ENCODE data around the gene ARHGEF25. TPM values are rescaled to one million over a fixed set of nuclear protein-coding genes. Genes with fewer than 3 reads are reported as not detected.
A peak's percentile ranks its signal among the peaks of the same experiment; 100 is the strongest.
"Not testable (repeated sequence)": the region's sequence is repeated elsewhere in the genome, so short reads cannot be mapped to it uniquely, and the experiment has no call there.

ARHGEF25 gene
- total RNA-seq, 1 experiment from 2014 or later: 2.2 TPM

GRCh38 chr12:57631566-57632072, 20.4 kb downstream of the ARHGEF25 start:
- Mint-ChIP-seq H3K36me3 (ENCODE audit: insufficient read depth, unreplicated experiment) (peaks cover 17% of the 10 kb centered on the region), H3K4me3 (ENCODE audit: low read depth, unreplicated experiment) (peak overlapping the region; percentile 84), H3K27me3 (ENCODE audit: unreplicated experiment) (peaks cover 8% of the 10 kb centered on the region), H3K4me1 (ENCODE audit: low read depth, unreplicated experiment) (peaks cover 20% of the 10 kb centered on the region), H3K9me3 (ENCODE audit: low read depth, unreplicated experiment) (no peaks in the 10 kb centered on the region), H3K27ac (ENCODE audit: unreplicated experiment) (no peak overlapping the region)
- intact Hi-C loops (cut with micrococcal nuclease; ENCODE audit: unreplicated experiment): loop anchor here (10.0 kb wide), 1 partner anchor 53 kb away; no protein-coding TSS in a partner anchor
- CTCF ChIA-PET: interaction anchor here (0.6 kb wide), 1 partner anchor 1185 kb away, joined by 5 read pairs; no protein-coding TSS in a partner anchor
- no TSS peak for BruUV-seq (replicated peaks)
- no peak for DNase-seq
- TF ChIP-seq CTCF (IDR thresholded peaks at IDR 0.05; ENCODE audit: unreplicated experiment): no peak

- no peak for TF ChIP-seq CTCF (IDR thresholded peaks at IDR 0.05; ENCODE audit: unreplicated experiment)
- H3K4me1 Mint-ChIP-seq (ENCODE audit: low read depth, unreplicated experiment): peaks cover 20% of the 10 kb centered on the region
- intact Hi-C loops (cut with micrococcal nuclease; ENCODE audit: unreplicated experiment): loop anchor here (10.0 kb wide), 1 partner anchor 52 kb away; no protein-coding TSS in a partner anchor
- H3K27me3 Mint-ChIP-seq (ENCODE audit: unreplicated experiment): peaks cover 2% of the 10 kb centered on the region
- peak overlapping the region; percentile 14 for H3K27ac Mint-ChIP-seq (ENCODE audit: unreplicated experiment)
- H3K36me3 Mint-ChIP-seq (ENCODE audit: insufficient read depth, unreplicated experiment): peaks cover 17% of the 10 kb centered on the region
- H3K9me3 Mint-ChIP-seq (ENCODE audit: low read depth, unreplicated experiment): no peaks in the 10 kb centered on the region
- peak overlapping the region; percentile 84 for H3K4me3 Mint-ChIP-seq (ENCODE audit: low read depth, unreplicated experiment)
- BruUV-seq (replicated peaks): no TSS peak
- DNase-seq: peak; percentile 48
- CTCF ChIA-PET: interaction anchor here (0.6 to 1.2 kb wide), 5 partner anchors 27 to 1186 kb away, joined by 3 to 11 read pairs (median 4); partner anchors contain the start of gene DCTN2
Observed at GRCh38 chr12:57632073-57632957, 21.1 kb downstream of the ARHGEF25 start.

- intact Hi-C loops (cut with micrococcal nuclease; ENCODE audit: unreplicated experiment): loop anchor here (10.0 kb wide), 1 partner anchor 52 kb away; no protein-coding TSS in a partner anchor
- H3K4me1 Mint-ChIP-seq (ENCODE audit: low read depth, unreplicated experiment): peaks cover 20% of the 10 kb centered on the region
- H3K4me3 Mint-ChIP-seq (ENCODE audit: low read depth, unreplicated experiment): peak within 1 kb of the TSS; percentile 84
- peaks cover under 1% of the 10 kb centered on the region for H3K27me3 Mint-ChIP-seq (ENCODE audit: unreplicated experiment)
- TF ChIP-seq CTCF (IDR thresholded peaks at IDR 0.05; ENCODE audit: unreplicated experiment): peak; percentile 92
- H3K27ac Mint-ChIP-seq (ENCODE audit: unreplicated experiment): peak within 1 kb of the TSS; percentile 14
- no TSS peak for BruUV-seq (replicated peaks)
- H3K9me3 Mint-ChIP-seq (ENCODE audit: low read depth, unreplicated experiment): no peaks in the 10 kb centered on the region
- peaks cover 17% of the 10 kb centered on the region for H3K36me3 Mint-ChIP-seq (ENCODE audit: insufficient read depth, unreplicated experiment)
- CTCF ChIA-PET: interaction anchor here (0.6 to 1.2 kb wide), 4 partner anchors 28 to 248 kb away, joined by 3 to 11 read pairs (median 4); partner anchors contain the start of gene DCTN2
- peak; percentile 84 for DNase-seq
Observed at GRCh38 chr12:57632958-57633840, 22.0 kb downstream of the ARHGEF25 start, which contains the start of gene B4GALNT1. TSS of gene B4GALNT1 (minus strand) at chr12:57633201. CDS start at chr12:57632132, 1,069 bp downstream.

GRCh38 chr12:57636731-57637130, 25.5 kb downstream of the ARHGEF25 start:
- CTCF ChIA-PET: interaction anchor here (1.7 kb wide), 1 partner anchor 53 kb away, joined by 4 read pairs; no protein-coding TSS in a partner anchor
- Mint-ChIP-seq H3K4me1 (ENCODE audit: low read depth, unreplicated experiment) (peaks cover 16% of the 10 kb centered on the region), H3K36me3 (ENCODE audit: insufficient read depth, unreplicated experiment) (peaks cover 13% of the 10 kb centered on the region), H3K27me3 (ENCODE audit: unreplicated experiment) (peaks cover 36% of the 10 kb centered on the region)
- intact Hi-C loops (cut with micrococcal nuclease; ENCODE audit: unreplicated experiment): loop anchor here (10.0 kb wide), 1 partner anchor 48 kb away; no protein-coding TSS in a partner anchor
- H3K27ac Mint-ChIP-seq (ENCODE audit: unreplicated experiment); H3K4me3 Mint-ChIP-seq (ENCODE audit: low read depth, unreplicated experiment); BruUV-seq (replicated peaks); DNase-seq; H3K9me3 Mint-ChIP-seq (ENCODE audit: low read depth, unreplicated experiment): not testable (repeated sequence)
